Subcutaneous adipose tissue (tissue), 4 donors: ENCODE measurements around the gene ATP2C2. TPM values are rescaled to one million over a fixed set of nuclear protein-coding genes. Genes with fewer than 3 reads are reported as not detected.

Experiments
- total RNA-seq, 4 donors: library from RNA; depleted of rRNA; stranded (reverse); fragments of >200 nt; gene quantifications; one replicate each; pipeline ENCODE4 v1.1.0, GENCODE V29; 2016
- TF ChIP-seq, protein P1 (sequence below): fragments of 450-650 bp; IDR thresholded peaks from one replicate; pipeline ENCODE4 v1.5.1; 2016; ENCODE audit warnings: low read depth, mild to moderate bottlenecking, control low read depth, antibody characterized with exemption, moderate library complexity

ATP2C2 gene
- total RNA-seq, 4 donors from 2014 or later, result not detected

DNA sequence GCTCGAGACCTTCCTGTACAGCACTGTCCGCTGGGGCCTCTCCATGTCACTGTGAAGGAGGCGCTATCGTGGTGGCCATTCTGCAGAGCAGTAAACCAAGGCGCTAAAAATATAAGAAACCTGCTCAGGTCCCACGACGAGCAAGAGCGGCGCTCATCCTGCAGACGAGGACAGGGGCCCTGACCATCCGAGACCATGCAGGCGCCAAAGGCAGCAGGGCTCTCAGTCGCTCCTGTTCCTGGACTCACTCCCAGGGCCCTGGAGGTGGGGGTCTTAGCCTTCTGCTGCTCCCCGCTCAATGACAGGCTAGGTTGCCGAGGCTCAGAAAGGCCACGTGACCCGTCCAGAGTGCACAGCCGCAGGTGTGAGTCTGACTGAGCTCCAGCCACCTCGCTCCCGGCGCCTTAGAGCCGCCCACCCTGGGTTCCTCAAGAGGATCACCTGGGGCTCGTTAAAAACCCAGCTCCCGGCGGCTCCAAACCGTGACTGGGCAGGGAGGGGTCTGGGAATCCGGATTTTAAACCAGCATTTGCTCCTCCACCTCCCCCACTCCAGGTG lies 509 bp upstream of the ATP2C2 start:
- TF ChIP-seq, protein P1, sequence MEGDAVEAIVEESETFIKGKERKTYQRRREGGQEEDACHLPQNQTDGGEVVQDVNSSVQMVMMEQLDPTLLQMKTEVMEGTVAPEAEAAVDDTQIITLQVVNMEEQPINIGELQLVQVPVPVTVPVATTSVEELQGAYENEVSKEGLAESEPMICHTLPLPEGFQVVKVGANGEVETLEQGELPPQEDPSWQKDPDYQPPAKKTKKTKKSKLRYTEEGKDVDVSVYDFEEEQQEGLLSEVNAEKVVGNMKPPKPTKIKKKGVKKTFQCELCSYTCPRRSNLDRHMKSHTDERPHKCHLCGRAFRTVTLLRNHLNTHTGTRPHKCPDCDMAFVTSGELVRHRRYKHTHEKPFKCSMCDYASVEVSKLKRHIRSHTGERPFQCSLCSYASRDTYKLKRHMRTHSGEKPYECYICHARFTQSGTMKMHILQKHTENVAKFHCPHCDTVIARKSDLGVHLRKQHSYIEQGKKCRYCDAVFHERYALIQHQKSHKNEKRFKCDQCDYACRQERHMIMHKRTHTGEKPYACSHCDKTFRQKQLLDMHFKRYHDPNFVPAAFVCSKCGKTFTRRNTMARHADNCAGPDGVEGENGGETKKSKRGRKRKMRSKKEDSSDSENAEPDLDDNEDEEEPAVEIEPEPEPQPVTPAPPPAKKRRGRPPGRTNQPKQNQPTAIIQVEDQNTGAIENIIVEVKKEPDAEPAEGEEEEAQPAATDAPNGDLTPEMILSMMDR, result no peak

DNA sequence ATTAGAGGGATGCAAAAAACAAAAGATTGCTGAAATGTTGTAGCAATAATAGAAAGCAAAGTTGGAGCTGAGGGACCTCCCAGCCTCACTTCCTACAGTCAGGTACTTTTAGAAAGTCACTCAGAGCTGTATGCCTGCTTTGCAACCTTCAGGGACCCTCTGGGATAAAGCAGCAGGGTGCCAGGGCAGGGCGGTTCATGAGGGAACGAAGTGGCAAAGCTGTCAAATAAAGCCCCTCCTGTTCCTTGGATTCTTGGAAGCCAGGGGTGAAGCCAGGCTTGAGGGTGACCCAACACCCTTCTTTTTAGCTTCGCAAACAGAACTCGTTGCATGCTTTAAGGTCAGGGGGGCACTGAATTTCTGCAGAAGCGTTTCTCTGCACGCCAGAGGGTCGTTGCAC lies 767 bp downstream of the ATP2C2 start:
- TF ChIP-seq, protein P1, result no peak

DNA sequence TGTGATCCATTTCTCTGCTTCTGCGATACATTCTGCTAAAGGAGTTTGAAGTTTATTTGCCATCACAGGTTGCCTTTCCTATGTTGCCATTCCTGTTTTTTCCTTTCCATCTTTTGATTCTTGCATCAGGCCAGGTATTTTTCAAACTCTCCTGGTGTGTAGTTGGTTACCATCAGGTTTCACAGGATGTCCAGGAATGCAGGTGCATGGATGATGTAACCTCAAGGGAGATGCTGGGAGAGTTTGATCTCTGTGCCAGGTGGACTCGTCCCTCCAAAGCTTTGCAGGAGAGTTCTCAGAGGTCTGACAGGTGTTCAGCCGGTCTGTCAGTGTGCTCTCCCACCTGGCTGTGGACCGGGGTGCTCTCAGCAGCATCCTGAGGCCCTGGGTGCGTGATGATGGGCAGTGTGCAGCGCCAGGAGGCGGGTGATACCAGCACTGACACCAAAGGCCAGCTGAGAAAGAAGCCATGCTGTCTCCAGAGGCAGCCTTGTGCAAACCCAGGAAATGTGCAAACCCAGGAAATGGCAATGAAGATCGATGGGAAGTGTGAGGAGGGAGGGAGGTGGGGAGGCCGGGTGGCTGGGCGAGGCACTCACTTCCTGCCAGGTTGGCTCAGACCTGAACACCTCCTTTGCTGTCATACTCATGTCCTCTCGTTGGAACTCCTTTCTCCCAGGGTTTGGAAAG lies 1.7 kb downstream of the ATP2C2 start:
- TF ChIP-seq, protein P1, result no peak

DNA sequence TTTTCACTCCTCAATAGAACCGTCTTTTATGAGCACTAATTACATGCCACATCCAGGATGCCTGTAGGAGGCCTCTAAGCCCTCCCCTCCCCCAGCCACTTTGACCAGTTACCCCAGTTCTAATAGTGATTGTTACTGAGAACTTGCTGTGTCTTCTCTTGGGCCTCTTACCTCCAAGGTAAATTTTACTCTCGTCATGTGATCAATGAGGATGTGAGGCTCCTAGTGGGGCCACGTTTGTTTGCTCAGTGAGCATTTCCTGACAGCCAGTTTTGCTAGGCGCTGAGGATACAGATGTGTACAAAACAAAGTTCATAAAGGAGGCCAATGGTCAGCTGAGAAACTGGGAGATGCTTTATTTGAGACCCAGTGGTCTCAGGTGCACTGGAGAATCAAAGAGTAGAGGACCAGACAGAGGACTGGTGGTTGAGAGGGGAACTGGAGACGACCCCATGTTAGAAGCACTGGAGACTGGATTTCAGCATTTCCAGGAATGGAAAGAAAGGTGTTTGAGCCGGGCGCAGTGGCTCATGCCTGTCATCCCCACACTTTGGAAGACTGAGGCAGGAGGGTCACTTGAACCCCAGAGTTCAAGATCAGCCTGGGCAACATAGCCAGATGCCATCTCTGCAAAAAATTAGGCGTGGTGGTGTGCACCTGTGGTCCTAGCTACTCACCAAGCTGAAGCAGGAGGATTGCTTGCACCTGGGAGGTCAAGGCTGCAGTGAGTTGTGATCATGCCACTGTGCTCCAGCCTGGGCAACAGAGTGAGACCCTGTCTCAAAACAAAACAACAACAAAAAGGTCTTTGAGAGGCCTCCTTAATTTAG lies 2.6 kb downstream of the ATP2C2 start:
- TF ChIP-seq, protein P1, result no peak

DNA sequence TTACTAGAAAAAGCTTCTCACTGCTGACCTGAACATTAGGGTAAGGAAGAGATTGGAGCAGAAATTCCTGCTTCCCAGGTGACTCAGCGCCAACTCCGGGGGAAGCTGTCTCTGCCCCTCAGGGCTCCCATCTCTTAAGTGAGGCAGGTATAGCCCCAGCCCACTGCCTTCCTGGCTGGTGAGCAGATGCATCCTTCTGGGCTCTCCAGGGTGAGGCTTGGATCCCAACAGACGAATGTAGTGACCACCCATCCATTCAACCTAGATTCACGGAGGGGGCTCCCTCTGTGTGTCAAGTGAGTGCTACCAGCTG lies 3.2 kb downstream of the ATP2C2 start:
- TF ChIP-seq, protein P1, result no peak

DNA sequence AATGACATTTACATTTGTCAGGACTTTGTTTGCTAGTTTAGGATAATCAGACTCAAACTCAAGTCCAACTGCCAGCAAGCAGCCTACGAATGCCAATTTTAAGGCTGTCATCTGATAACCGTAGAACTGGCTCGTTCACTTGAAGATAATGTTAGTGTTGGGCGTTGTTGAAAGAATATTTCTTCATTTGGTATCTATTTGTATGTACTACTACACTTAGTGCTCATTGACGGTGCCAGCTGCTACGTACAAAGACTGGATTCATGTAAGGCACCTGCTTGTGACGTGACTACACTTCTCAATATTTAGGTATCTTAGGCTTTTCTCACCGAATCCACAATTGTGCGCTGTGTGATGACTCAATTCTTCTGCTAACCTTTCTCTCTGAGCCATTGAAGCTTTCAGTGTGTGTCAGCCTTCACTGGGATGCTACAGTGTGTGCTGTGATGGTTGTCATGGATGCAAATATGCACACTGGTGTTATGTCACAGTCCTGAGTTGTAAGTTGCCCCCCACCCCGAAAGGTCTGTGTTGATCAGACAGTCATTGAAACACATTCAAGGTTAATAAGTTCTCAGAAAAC lies 5.7 kb downstream of the ATP2C2 start:
- TF ChIP-seq, protein P1, result no peak

DNA sequence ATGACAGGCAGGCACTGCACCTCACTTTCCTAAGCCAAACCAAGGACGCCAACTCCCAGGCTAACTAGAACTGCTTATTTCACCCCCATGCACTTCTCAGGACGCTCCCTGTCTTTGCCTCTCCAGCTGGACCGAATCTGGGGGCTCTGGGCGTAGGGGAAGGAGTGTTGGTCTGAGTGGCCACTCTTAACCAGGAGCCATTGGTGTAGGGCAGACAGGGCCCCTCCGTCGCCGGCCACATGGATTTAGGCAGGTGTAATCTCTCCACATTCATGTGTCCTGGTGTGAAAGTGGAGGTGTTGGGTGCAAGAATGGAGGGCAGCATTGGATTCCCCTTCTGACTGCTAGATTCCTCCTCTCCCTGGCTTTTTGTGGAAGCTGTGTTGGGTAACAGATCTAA lies 9.8 kb downstream of the ATP2C2 start:
- TF ChIP-seq, protein P1, result no peak
